IMR-90 (cell line): ENCODE measurements around the gene PIWIL4. TPM values are rescaled to one million over a fixed set of nuclear protein-coding genes. Genes with fewer than 3 reads are reported as not detected.

ENCODE experiments used
- ATAC-seq: fragments of 200-7000 bp; cut with Tn5 transposase; 2 replicates; pipeline ENCODE4 v1.9.1; 2020; ENCODE audit warnings: low read depth, mild to moderate bottlenecking, moderate library complexity
- BruUV-seq: library from RNA; stranded (reverse); fragments of 400-500 nt; replicated peaks from 2 replicates; lab custom pipeline; 2021; lab: Mats Ljungman, UMichigan
- CTCF ChIA-PET: fragments of 300-600 bp; formaldehyde crosslinking; extraction: SDS; loops from one replicate; lab custom pipeline; 2021; ENCODE audit warnings: antibody characterized with exemption; lab: Yijun Ruan, JAX
- POLR2A ChIA-PET: fragments of 300-600 bp; sonication (Branson Sonifier 250); formaldehyde crosslinking; loops from one replicate; lab custom pipeline; 2022; ENCODE audit warnings: antibody characterized with exemption; ENCODE audit not compliant: unreplicated experiment; lab: Charles Lee
- DNase-seq: peaks from one replicate; pipeline ENCODE4 v3.0.0; 2013
- H2AFZ ChIP-seq: replicated peaks from 2 replicates; pipeline ENCODE3; 2013; ENCODE audit warnings: low read length, mild to moderate bottlenecking; ENCODE audit not compliant: poor library complexity
- H2AK5ac ChIP-seq: 2 replicates; pipeline ENCODE4 v1.6.1; 2013; ENCODE audit warnings: low read depth, low read length, inconsistent platforms
- H2AK9ac ChIP-seq: replicated peaks from 2 replicates; pipeline ENCODE3; 2013; ENCODE audit warnings: mild to moderate bottlenecking, low read depth, low read length, moderate library complexity; ENCODE audit not compliant: poor library complexity
- H2BK120ac ChIP-seq: 2 replicates; pipeline ENCODE4 v1.6.1; 2013; ENCODE audit warnings: low read depth, low read length, inconsistent platforms
- H2BK15ac ChIP-seq: 3 replicates; pipeline ENCODE4 v1.6.1; 2013; ENCODE audit warnings: low read depth, low read length, inconsistent platforms
- H2BK20ac ChIP-seq: 2 replicates; pipeline ENCODE4 v1.6.1; 2013; ENCODE audit warnings: low read depth, mild to moderate bottlenecking, inconsistent platforms, low read length, moderate library complexity
- H2BK5ac ChIP-seq: 2 replicates; pipeline ENCODE4 v1.6.1; 2013; ENCODE audit warnings: mild to moderate bottlenecking, low read depth, low read length, inconsistent platforms; ENCODE audit not compliant: poor library complexity, severe bottlenecking
- H3K14ac ChIP-seq: replicated peaks from 2 replicates; pipeline ENCODE4 v1.6.1; 2013; ENCODE audit warnings: low read depth, low read length, inconsistent platforms
- H3K18ac ChIP-seq: 2 replicates; pipeline ENCODE4 v1.6.1; 2013; ENCODE audit warnings: low read depth, low read length, control low read depth
- H3K23ac ChIP-seq: 2 replicates; pipeline ENCODE4 v1.6.1; 2013; ENCODE audit warnings: low read depth, low read length, inconsistent platforms
- H3K27ac ChIP-seq: 2 replicates; pipeline ENCODE4 v1.5.1; 2013; ENCODE audit warnings: mild to moderate bottlenecking, control low read depth, low read length; ENCODE audit not compliant: insufficient read depth
- H3K27me3 ChIP-seq: 2 replicates; pipeline ENCODE4 v1.6.1; 2013; ENCODE audit warnings: low read length; ENCODE audit not compliant: control insufficient read depth, insufficient read depth
- H3K36me3 ChIP-seq: 2 replicates; pipeline ENCODE4 v1.6.1; 2013; ENCODE audit warnings: low read length, mixed read lengths; ENCODE audit not compliant: control insufficient read depth, insufficient read depth
- H3K4ac ChIP-seq: 2 replicates; pipeline ENCODE4 v1.6.1; 2013; ENCODE audit warnings: low read depth, low read length, inconsistent platforms
- H3K4me1 ChIP-seq: 2 replicates; pipeline ENCODE4 v1.6.1; 2013; ENCODE audit warnings: low read length, mixed read lengths; ENCODE audit not compliant: control insufficient read depth, insufficient read depth
- H3K4me2 ChIP-seq: 2 replicates; pipeline ENCODE4 v1.6.1; 2013; ENCODE audit warnings: low read depth, mild to moderate bottlenecking, control low read depth, low read length, moderate library complexity
- H3K4me3 ChIP-seq: 2 replicates; pipeline ENCODE4 v1.5.1; 2013; ENCODE audit warnings: low read depth, mild to moderate bottlenecking, control low read depth, low read length, moderate library complexity; ENCODE audit not compliant: insufficient read depth
- H3K56ac ChIP-seq: 2 replicates; pipeline ENCODE4 v1.6.1; 2013; ENCODE audit warnings: low read length, inconsistent platforms; ENCODE audit not compliant: insufficient read depth; ENCODE audit errors: extremely low read depth
- H3K79me1 ChIP-seq, 2 experiments: 2 replicates each; pipeline ENCODE4 v1.6.1; 2013; ENCODE audit warnings: low read length in 2 of 2, inconsistent platforms in 1 of 2, low read depth in 1 of 2
- H3K9ac ChIP-seq: 2 replicates; pipeline ENCODE4 v1.6.1; 2013; ENCODE audit warnings: low read depth, low read length, control low read depth
- H3K9me1 ChIP-seq: 2 replicates; pipeline ENCODE4 v1.6.1; 2013; ENCODE audit warnings: low read length, inconsistent platforms; ENCODE audit not compliant: insufficient read depth
- H3K9me3 ChIP-seq: 2 replicates; pipeline ENCODE4 v1.6.1; 2013; ENCODE audit warnings: low read length; ENCODE audit not compliant: control insufficient read depth, insufficient read depth
- H4K20me1 ChIP-seq: 2 replicates; pipeline ENCODE4 v1.6.1; 2013; ENCODE audit warnings: low read length, inconsistent platforms; ENCODE audit not compliant: insufficient read depth
- H4K5ac ChIP-seq: 2 replicates; pipeline ENCODE4 v1.6.1; 2013; ENCODE audit warnings: mild to moderate bottlenecking, low read depth, low read length, control low read depth
- H4K8ac ChIP-seq, 2 experiments: 2 replicates each; pipeline ENCODE4 v1.6.1; 2013; ENCODE audit warnings: low read depth in 2 of 2, low read length in 2 of 2, control low read depth in 1 of 2, inconsistent platforms in 1 of 2
- H4K91ac ChIP-seq: 2 replicates; pipeline ENCODE4 v1.6.1; 2013; ENCODE audit warnings: low read depth, low read length, inconsistent platforms; ENCODE audit not compliant: insufficient read depth
- BHLHE40 ChIP-seq: fragments of 150-350 bp; IDR thresholded peaks from 2 replicates; pipeline ENCODE4 v1.6.1; 2016; ENCODE audit warnings: mild to moderate bottlenecking, low read depth, low read length
- FOS ChIP-seq: fragments of 150-350 bp; IDR thresholded peaks from 2 replicates; pipeline ENCODE4 v1.6.1; 2016; ENCODE audit warnings: low read depth, low read length
- MAFK ChIP-seq: IDR thresholded peaks from 2 replicates; pipeline ENCODE4 v1.6.1; 2012; ENCODE audit warnings: low read depth, low read length, improper control_type of control experiment
- NFE2L2 ChIP-seq: fragments of 150-350 bp; IDR thresholded peaks from 2 replicates; pipeline ENCODE4 v1.6.1; 2016; ENCODE audit warnings: low read depth, mild to moderate bottlenecking, low read length
- RAD21 ChIP-seq: IDR thresholded peaks from 2 replicates; pipeline ENCODE4 v1.6.1; 2012; ENCODE audit warnings: low read length, improper control_type of control experiment
- RCOR1 ChIP-seq: IDR thresholded peaks from 2 replicates; pipeline ENCODE4 v1.6.1; 2012; ENCODE audit warnings: mild to moderate bottlenecking, low read length, improper control_type of control experiment; ENCODE audit not compliant: insufficient replicate concordance
- SMC3 ChIP-seq: fragments of 150-350 bp; IDR thresholded peaks from 2 replicates; pipeline ENCODE4 v1.6.1; 2016; ENCODE audit warnings: low read depth, mild to moderate bottlenecking, antibody characterized with exemption, low read length, moderate library complexity
- WGBS, 2 experiments: methylation state at CpG; one replicate each; pipeline versions ENCODE4 v1.1.5 to v1.1.7; 2013; ENCODE audit warnings: missing lambda C conversion rate in 2 of 2; ENCODE audit not compliant: insufficient read length in 1 of 2; ENCODE audit errors: extremely low coverage in 2 of 2; 5-methylcytosine and 5-hydroxymethylcytosine counted together
- dilution Hi-C: fragments of 300-500 bp; cut with HindIII; formaldehyde crosslinking; loops from one replicate; pipeline ENCODE4 v1.14.3; 2018; ENCODE audit warnings: low sequenced_read_pairs; ENCODE audit not compliant: unreplicated experiment
- in situ Hi-C: fragments of 300-500 bp; cut with MboI; formaldehyde crosslinking; loops from 3 replicates; pipeline ENCODE4 v1.14.3; 2019; ENCODE audit warnings: low sequenced_read_pairs, inconsistent platforms, mixed read lengths
- intact Hi-C: fragments of 100-400 bp; cut with micrococcal nuclease; formaldehyde crosslinking; loops from 2 replicates; pipeline ENCODE4 v1.10.0; 2022
- polyA plus RNA-seq, 3 experiments: library from polyadenylated mRNA; depleted of rRNA; stranded (reverse); fragments of >200 nt; gene quantifications; 2 replicates each; pipeline ENCODE4 v1.2.3, GENCODE V29; 2012; ENCODE audit warnings: low replicate concordance in 1 of 3
- total RNA-seq: library from RNA; depleted of rRNA; stranded (reverse); fragments of >200 nt; gene quantifications from 2 replicates; pipeline ENCODE4 v1.2.3, GENCODE V29; 2012
- TF ChIP-seq, protein P1 (sequence below): conservative IDR thresholded peaks from 2 replicates; pipeline ENCODE4 v1.5.1; 2012; ENCODE audit warnings: mild to moderate bottlenecking, low read depth, low read length, improper control_type of control experiment
- TF ChIP-seq, protein P2 (sequence below): fragments of 150-350 bp; IDR thresholded peaks from 2 replicates; pipeline ENCODE4 v1.6.1; 2017; ENCODE audit warnings: mild to moderate bottlenecking, antibody characterized with exemption, low read length, low read depth

Gene PIWIL4
- total and polyA plus RNA-seq, 2 of the 4 experiments (the other 2 are of a cell fraction) = 0.72 to 1.3 TPM

DNA sequence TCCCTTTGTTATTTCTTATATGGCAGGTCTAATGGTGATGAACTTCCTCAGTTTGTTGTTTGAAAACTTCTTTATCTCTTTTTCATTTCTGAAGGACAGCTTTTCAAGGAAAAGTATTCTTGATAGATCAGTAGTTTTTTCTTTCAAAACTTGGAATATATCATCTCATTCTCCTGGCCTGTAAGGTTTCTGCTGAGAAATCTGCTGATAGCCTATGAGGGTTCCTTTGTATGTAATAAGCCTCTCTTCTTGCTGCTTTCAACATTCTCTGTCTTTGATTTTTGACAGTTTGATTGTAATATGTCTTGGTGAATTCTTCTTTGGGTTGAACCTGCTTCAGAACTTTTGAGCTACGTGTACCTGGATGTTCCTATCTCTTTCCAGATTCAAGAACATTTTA is 46.0 kb downstream of the PIWIL4 start:
- Histone ChIP-seq H2AK5ac (no peak overlapping the region), H3K4ac (no peak overlapping the region), H2BK120ac (no peak overlapping the region), H3K9me1 (no peaks in the 10 kb centered on the region), H3K27ac (no peak overlapping the region), H3K27me3 (no peaks in the 10 kb centered on the region), H4K8ac (no peak overlapping the region), H4K91ac (no peak overlapping the region), H3K18ac (no peak overlapping the region), H3K56ac (no peak overlapping the region), H2AFZ (no peak overlapping the region), H3K23ac (no peak overlapping the region), H4K20me1 (no peaks in the 10 kb centered on the region), H3K9ac (no peak overlapping the region), H3K14ac (no peak overlapping the region), H3K9me3 (peaks cover 9% of the 10 kb centered on the region), H3K36me3 (no peaks in the 10 kb centered on the region), H3K4me3 (no peak overlapping the region), H4K5ac (no peak overlapping the region), H2BK20ac (no peak overlapping the region), H3K4me1 (no peaks in the 10 kb centered on the region), H2AK9ac (no peak overlapping the region), H2BK5ac (no peak overlapping the region), H3K4me2 (no peak overlapping the region), H3K79me1 (no peaks in the 10 kb centered on the region), H2BK15ac (no peak overlapping the region)
- WGBS, 2 experiments = no CpG with 5 or more reads among the region's 1 CpG
- TF ChIP-seq RCOR1 = no peak
- TF ChIP-seq, protein P1, sequence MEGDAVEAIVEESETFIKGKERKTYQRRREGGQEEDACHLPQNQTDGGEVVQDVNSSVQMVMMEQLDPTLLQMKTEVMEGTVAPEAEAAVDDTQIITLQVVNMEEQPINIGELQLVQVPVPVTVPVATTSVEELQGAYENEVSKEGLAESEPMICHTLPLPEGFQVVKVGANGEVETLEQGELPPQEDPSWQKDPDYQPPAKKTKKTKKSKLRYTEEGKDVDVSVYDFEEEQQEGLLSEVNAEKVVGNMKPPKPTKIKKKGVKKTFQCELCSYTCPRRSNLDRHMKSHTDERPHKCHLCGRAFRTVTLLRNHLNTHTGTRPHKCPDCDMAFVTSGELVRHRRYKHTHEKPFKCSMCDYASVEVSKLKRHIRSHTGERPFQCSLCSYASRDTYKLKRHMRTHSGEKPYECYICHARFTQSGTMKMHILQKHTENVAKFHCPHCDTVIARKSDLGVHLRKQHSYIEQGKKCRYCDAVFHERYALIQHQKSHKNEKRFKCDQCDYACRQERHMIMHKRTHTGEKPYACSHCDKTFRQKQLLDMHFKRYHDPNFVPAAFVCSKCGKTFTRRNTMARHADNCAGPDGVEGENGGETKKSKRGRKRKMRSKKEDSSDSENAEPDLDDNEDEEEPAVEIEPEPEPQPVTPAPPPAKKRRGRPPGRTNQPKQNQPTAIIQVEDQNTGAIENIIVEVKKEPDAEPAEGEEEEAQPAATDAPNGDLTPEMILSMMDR = no peak
- no peak for TF ChIP-seq FOS
- no peak for TF ChIP-seq RAD21
- TF ChIP-seq, protein P2, sequence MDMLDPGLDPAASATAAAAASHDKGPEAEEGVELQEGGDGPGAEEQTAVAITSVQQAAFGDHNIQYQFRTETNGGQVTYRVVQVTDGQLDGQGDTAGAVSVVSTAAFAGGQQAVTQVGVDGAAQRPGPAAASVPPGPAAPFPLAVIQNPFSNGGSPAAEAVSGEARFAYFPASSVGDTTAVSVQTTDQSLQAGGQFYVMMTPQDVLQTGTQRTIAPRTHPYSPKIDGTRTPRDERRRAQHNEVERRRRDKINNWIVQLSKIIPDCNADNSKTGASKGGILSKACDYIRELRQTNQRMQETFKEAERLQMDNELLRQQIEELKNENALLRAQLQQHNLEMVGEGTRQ = no peak
- no peak for TF ChIP-seq NFE2L2
- no peak for TF ChIP-seq BHLHE40
- TF ChIP-seq MAFK = no peak
- TF ChIP-seq SMC3 = no peak
- intact Hi-C loops = no loop called here
- no TSS peak for BruUV-seq
- ChIA-PET POLR2A (no interaction called here), CTCF (interaction anchor here (1.9 kb wide), 1 partner anchor 10 kb away, joined by 9 read pairs; no protein-coding TSS in a partner anchor)
- dilution Hi-C loops = no loop called here
- no peak for DNase-seq
- in situ Hi-C loops = loop anchor here (25.0 kb wide), 2 partner anchors 1149 to 1824 kb away; no protein-coding TSS in a partner anchor
- ATAC-seq = no peak
